ENCODE results near the gene TMPRSS5.
"Not testable (repeated sequence)": the region's sequence is repeated elsewhere in the genome, so short reads cannot be mapped to it uniquely, and the experiment has no call there.

TMPRSS5 gene

GRCh38 chr11:113705871-113706655 is at the start of gene TMPRSS5:
Gene TMPRSS5, minus strand, starts transcription at chr11:113706308. Its CDS starts 84 bp downstream, at chr11:113706224.
- DNase-seq (ENCODE audit: low spot score) = no peak

- no peak for DNase-seq (ENCODE audit: low spot score)
Observed at GRCh38 chr11:113752932-113753331, 46.8 kb upstream of the TMPRSS5 start.

GRCh38 chr11:113736323-113736722 is 30.2 kb upstream of the TMPRSS5 start:
- no peak for DNase-seq (ENCODE audit: low spot score)

- no peak for DNase-seq (ENCODE audit: low spot score)
Observed at GRCh38 chr11:113732092-113732491, 26.0 kb upstream of the TMPRSS5 start.

GRCh38 chr11:113730887-113731726 is 25.0 kb upstream of the TMPRSS5 start:
- DNase-seq (ENCODE audit: low spot score) = peak; percentile 76

GRCh38 chr11:113729456-113729855 is 23.3 kb upstream of the TMPRSS5 start:
- DNase-seq (ENCODE audit: low spot score) = no peak

GRCh38 chr11:113728814-113729213 is 22.7 kb upstream of the TMPRSS5 start:
- no peak for DNase-seq (ENCODE audit: low spot score)

GRCh38 chr11:113725913-113726312 is 19.8 kb upstream of the TMPRSS5 start:
- DNase-seq (ENCODE audit: low spot score) = no peak

GRCh38 chr11:113725407-113725806 is 19.3 kb upstream of the TMPRSS5 start:
- no peak for DNase-seq (ENCODE audit: low spot score)

GRCh38 chr11:113724778-113725177 is 18.7 kb upstream of the TMPRSS5 start:
- no peak for DNase-seq (ENCODE audit: low spot score)

- no peak for DNase-seq (ENCODE audit: low spot score)
Observed at GRCh38 chr11:113723787-113724186, 17.7 kb upstream of the TMPRSS5 start.

- no peak for DNase-seq (ENCODE audit: low spot score)
Observed at GRCh38 chr11:113722934-113723333, 16.8 kb upstream of the TMPRSS5 start.

GRCh38 chr11:113722221-113722620 is 16.1 kb upstream of the TMPRSS5 start:
- no peak for DNase-seq (ENCODE audit: low spot score)

- DNase-seq (ENCODE audit: low spot score) = no peak
Observed at GRCh38 chr11:113721462-113722066, 15.5 kb upstream of the TMPRSS5 start.

- not testable (repeated sequence) for DNase-seq (ENCODE audit: low spot score)
Observed at GRCh38 chr11:113720478-113720877, 14.4 kb upstream of the TMPRSS5 start.

GRCh38 chr11:113715882-113716625 is 9.9 kb upstream of the TMPRSS5 start:
- no peak for DNase-seq (ENCODE audit: low spot score)

GRCh38 chr11:113715273-113715672 is 9.2 kb upstream of the TMPRSS5 start:
- DNase-seq (ENCODE audit: low spot score) = no peak

GRCh38 chr11:113710989-113711388 is 4.9 kb upstream of the TMPRSS5 start:
- DNase-seq (ENCODE audit: low spot score) = no peak

- not testable (repeated sequence) for DNase-seq (ENCODE audit: low spot score)
Observed at GRCh38 chr11:113703551-113703950, 2.6 kb downstream of the TMPRSS5 start.

- DNase-seq (ENCODE audit: low spot score) = no peak
Observed at GRCh38 chr11:113701491-113701890, 4.6 kb downstream of the TMPRSS5 start.

- DNase-seq (ENCODE audit: low spot score) = no peak
Observed at GRCh38 chr11:113698515-113698914, 7.6 kb downstream of the TMPRSS5 start.

All from AG08395 (cell line).